Activated CD4-positive, alpha-beta T cell treated with anti-CD3 and anti-CD28 coated beads for 24 hours (primary cell): Measurements from ENCODE around the gene RAB7A.
"Not testable (repeated sequence)": the region's sequence is repeated elsewhere in the genome, so short reads cannot be mapped to it uniquely, and the experiment has no call there.

Experiments used
- DNase-seq, 2 donors: peaks; one replicate each; pipeline ENCODE4 v3.0.0-alpha.2; 2020; ENCODE audit warnings: low read depth in 2 of 2

RAB7A gene

DNA sequence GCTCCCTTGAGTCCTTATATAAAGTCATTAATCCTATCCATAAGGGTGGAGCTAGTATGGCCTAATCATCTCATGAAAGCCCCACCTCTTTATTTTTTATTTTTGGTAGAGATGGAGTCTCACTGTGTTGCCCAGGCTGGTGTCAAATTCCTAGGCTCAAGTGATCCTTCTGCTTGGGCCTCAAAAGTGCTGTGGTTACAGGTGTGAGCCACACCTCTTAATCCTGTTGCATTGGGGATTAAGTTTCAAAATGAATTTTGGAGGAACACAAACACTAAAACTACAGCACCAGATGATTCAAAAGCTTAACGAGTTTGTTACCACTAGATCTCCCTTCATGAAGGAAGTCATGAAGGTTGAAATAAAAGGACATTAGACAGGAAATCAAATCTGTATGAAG is 27.7 kb downstream of the RAB7A start:
- no peak for DNase-seq

DNA sequence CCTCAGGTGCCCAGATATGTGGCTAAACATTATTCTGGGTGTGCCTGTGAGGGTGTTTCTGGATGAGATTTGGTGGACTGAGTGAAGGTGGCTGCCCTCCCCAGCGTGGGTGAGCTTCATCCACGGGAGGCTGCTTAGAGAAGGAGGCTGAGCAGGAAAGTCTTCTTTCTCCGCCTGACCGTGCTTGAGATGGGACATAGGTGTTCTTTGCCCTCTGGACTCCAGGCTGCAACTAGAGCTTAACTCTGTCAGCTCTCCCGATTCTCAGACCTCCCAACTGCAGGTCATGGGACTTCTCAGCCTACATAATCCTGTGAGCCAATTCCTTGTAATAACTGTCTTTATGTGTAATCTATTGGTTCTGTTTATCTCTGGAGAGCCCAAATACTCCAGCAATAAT is 34.1 kb downstream of the RAB7A start:
- no peak for DNase-seq

DNA sequence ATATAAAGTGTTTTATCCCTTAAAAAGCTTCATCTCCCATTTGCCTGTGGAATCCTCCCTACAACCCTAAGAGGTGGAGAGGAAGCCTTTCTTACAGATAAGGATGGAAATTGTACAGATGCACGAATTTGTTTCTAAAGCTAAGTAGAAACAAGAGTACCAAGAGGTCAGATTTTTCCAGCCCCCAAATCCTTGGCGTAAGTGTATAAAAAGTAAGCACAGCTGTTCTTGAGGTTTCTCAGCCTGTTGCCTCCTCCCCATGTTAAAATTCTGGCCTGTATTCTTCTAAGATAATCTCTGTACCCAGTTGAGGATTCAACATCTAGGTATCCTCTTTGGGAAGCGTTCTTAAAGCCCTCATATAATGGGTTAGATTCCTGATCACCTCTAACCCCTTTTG is 34.9 kb downstream of the RAB7A start:
- no peak for DNase-seq

DNA sequence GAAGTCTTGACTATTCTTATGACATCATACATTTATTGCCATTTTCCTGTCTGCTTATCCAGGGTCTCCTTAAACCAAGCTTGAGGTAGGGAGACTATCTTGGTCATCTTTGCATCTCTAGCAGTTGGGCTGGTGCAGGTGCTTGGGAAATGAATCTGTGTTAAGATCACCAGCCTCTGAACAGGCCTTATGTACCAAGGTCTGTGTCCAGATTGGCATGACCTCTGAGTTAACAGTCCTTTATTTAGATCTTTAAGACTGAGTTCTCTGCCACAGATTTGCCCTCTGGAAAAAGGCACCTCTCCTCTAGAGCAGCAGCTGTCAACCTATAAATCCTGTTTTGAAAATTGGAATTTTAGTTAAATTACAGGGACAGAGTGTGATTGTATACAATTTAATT is 35.4 kb downstream of the RAB7A start:
- DNase-seq, result no peak

DNA sequence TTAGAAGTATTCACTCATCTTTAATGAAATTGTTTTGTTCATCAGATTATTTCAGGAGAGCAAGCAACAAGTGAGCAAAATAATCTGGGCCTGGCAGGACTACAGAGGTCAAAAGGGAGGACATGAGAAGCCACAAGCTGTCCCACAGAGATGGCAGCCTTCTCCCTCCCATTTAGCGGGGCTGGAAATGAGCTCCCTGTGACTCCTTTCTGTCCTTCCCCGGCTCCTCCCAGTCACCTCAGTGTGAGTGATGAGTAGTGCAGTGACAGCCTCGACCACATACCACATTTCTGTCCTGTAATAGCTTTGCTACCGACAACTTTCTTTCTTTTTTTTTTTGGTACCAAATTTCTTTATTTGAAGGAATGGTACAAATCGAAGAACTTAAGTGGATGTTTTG is 38.0 kb downstream of the RAB7A start:
- no peak for DNase-seq

DNA sequence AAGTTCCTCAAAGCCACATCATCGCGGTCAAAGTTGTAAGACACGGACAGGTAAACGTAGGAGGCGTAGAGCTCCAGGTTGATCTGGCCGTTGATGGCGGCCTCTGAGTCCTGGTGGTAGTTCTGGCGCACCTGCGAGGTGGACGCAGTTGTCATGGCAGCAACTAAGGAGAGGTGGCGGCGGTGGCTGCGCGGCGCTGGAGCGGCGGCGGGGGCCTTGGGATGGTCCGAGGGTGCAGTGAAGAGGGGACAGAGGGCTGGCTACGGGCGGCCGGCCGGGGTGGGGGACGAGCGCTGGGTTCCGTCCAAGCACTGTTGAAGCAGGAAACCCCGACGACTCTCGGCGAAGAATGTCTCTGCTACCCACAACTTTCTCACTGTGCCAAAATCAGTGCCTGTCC is 38.9 kb downstream of the RAB7A start:
- DNase-seq, result no peak

DNA sequence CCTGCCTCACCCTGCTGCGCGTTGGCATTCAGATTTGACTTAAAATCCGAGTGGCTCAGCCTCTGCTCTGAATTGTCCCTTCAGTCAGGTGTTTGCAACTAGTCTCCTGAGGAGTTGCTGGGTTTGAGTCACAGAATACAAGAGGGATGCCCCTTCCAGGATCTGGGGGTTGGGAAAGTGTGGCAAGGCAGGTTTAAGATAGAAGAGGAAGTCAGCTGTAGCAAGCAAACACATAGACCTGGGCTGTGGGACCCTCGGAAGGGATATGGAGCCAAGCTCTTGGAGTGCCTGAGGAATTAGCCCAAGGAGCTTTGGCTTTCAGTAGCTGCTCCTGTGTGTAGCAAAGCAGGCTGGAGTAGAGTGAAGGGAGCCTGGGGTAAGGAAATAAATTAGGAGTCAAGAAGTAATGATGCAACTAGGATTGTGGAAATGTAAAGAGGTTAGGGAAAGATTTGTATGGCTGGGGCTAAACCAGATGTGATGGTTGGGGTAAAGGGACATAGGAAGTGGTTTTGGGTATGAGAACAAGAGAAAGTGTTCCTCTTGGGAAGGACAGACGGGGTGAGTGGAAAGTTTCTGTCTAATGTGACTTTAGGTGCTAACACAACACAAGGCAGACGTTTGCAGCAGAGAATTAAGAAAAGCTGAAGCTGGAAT is 41.2 kb downstream of the RAB7A start:
- no peak for DNase-seq

DNA sequence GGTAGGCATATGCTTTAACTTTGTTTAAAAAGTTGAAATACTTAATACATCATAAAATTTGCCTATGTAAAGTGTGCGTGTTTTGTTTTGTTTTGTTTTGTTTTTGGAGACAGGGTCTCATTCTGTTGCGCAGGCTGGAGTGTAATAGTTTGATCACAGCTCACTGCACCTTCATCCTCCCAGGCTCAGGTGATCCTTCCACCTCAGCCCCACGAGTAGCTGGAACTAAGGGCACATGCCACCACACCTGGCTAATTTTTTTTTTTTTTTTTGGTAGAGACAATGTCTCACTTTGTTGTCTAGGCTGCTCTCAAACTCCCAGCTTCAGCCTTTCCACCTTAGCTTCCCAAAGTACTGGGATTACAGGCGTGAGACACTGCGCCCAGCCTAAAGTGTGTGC is 42.5 kb downstream of the RAB7A start:
- no peak for DNase-seq

DNA sequence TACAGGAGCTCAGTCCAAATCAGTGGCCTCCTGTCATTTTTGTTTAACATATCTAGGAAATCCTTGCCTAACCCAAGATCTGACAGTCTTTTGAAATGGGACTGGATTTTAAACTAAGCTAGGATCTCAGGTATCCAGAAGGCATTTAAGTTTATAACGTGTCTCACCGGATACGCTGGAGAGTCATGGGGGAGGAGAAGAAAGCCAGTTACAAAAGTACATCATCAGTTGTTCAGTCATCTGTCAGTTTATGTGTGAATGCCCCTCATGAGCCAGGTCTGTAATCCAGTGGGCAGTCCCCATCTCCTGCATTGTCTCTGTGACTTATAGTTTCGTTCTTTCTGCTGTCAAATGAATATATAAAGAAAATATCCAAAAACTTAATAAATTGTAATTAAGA is 44.4 kb downstream of the RAB7A start:
- DNase-seq, result no peak

DNA sequence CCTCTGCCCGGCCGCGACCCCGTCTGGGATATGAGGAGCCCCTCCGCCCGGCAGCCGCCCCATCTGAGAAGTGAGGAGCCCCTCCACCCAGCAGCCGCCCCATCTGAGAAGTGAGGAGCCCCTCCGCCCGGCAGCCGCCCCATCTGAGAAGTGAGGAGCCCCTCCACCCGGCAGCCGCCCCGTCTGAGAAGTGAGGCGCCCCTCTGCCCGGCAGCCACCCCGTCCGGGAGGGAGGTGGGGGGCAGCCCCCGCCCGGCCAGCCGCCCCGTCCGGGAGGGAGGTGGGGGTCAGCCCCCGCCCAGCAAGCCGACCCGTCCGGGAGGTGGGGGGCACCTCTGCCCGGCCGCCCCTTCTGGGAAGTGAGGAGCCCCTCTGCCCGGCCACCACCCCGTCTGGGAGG is 47.2 kb downstream of the RAB7A start:
- DNase-seq, result not testable (repeated sequence)

DNA sequence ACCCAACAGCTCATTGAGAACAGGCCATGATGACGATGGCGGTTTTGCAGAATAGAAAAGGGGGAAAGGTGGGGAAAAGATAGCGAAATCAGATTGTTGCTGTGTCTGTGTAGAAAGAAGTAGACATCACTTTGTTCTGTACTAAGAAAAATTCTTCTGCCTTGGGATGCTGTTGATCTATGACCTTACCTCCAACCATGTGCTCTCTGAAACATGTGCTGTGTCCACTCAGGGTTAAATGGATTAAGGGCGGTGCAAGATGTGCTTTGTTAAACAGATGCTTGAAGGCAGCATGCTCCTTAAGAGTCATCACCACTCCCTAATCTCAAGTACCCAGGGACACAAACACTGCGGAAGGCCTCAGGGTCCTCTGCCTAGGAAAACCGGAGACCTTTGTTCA is 47.6 kb downstream of the RAB7A start:
- not testable (repeated sequence) for DNase-seq

DNA sequence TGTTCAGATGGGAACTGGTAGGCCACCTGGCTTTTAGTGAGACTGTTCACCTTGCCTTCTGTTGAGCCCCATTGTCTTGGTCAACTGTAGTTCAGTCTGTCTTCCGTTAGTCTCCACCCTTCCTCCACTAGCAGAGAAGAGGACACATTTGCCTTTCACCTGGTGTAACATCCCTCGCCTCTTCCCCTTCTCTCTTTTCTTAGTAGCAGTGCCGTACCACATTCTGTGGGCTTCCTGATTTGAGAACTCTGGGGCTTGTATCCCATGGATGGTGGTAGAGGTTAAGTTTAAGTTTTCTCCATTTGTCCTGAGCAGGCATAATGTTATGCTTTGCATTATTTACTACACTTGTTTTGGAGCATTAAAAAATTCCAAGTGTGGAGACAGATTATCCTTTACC is 49.3 kb downstream of the RAB7A start:
- DNase-seq, result no peak

DNA sequence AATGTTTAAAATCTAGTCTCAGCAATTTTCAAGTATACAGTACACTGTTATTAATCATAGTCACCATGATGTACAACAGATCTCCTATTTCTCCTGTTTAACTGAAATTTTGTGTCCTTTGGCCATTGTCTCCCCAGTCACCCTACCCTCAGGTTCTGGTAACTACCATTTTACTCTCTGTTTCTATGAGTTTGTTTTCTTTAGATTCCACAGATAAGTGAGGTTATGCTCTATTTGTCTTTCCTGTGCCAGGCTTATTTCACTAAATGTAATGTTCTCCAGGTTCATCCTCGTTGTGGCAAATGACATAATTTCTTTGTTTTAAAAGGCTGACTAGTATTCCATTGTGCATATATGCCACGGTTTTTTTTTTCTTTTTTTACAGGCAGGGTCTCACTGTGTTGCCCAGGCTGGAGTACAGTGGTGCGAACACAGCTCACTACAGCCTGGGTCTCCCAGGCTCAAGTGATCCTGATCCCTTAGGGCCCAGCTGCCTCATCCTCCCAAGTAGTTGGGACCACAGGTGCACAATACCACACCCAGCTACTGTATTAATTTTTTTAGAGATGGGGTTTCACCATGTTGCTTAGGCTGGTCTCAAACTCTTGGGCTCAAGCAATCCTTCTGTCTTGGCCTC is 50.0 kb downstream of the RAB7A start:
- no peak for DNase-seq

DNA sequence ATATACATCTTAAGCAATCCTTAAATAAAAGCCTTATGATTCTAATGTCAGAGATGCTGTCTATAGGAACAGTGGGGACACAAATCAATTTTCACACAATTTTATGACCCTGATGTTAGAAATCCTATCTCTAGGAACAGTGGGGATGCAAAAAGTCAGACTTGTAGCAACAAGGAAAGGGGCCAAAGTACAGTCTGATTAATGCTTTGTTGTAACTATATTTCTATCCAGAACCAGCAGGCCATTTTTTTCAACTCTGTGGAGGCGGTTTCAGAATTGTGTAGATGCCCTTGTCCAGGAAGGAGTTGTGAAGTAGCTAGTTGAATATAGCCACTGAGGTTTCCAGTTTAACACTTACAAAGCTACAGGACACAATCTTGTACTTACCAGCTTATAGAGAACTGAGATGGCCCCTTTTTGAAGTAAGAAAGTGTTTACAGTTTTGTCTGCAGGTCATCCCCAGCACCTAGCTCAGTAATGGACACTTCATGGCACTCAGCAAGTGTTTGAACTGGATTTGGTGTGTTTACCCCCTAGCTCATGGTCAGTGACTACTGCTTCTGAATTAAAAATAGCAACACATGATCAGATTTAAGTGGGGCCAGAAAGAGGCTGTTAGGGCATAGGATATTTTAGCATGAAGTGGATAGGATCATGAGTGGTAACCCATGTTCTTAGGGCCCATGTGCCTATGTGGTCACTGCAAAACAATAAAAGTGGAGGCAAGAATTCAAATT is 54.3 kb downstream of the RAB7A start:
- DNase-seq, result no peak

DNA sequence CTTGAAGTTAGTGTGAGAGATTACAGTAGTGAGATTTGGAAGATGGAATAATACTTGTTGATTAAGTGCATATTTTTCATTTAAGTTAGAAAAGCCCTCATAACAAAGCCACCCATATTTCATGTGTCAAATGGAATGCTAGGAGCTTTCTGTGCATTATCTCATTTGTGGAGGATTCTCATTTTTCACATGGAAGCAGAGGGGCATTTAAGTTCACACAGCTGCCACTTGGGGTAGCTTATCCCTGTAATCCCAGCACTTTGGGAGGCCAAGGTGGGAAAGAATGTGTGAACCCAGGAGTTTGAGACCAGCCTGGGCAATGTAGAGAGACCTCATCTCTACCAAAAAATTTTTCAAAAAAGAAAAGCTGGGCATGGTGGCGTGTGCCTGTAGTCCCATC is 55.2 kb downstream of the RAB7A start:
- no peak for DNase-seq

DNA sequence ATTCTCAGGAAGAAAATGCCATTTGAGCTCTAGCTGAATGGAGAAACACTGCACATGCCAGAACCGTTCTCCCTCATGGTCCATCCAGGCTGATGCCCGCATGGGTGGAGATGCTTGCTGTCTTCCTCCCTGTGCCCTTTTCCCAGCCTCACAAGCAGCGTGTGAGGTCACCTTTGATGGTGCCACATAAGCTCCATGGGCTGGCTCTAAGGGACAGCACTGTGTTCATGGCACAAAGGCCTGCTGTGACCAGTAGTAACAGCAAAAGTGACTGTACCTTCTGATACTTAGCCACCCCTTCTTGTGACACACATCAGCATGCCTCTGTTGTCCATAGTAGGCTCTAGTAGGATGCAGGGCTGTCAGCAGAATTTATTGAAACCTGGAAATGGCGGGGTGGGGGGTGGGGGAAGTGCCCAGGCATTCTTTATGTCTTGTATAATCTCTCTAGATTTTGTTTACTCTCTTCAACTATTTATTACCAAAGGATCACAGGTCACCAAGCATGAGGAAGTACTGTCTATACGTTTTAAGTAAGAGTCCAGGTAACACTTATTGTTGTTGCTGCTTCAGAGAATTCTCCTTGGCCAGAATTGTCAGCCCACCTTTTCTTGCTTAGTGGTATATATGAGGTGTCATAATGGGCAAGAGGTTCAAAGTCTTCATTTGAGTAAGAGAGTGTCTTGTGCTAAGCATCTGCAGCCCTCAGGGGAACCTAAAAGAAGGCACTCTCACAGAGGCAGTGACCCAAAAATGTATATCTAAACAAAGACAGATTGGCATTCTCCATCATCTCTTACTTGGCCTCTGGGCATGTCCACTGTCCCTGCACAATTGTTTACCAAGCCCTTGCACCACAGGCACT is 56.5 kb downstream of the RAB7A start:
- no peak for DNase-seq

DNA sequence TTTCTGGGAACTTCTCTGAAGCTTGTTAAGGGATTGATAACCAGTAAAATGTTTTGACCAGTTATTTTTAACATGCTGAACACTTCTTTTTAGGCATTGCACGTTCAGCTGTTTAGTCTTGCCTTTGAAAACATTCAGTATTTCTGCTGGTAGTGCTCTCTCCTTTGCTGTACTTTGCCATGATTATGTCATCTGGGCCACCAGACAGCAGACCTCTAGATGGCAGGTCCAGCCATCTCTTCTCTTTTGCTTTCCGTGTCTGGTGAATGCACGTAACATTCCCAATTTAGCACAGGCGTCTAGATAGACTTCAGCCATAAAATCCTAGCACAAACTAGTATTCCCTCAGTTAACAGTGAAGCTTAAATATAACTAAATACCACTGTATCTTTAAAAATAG is 57.8 kb downstream of the RAB7A start:
- no peak for DNase-seq

DNA sequence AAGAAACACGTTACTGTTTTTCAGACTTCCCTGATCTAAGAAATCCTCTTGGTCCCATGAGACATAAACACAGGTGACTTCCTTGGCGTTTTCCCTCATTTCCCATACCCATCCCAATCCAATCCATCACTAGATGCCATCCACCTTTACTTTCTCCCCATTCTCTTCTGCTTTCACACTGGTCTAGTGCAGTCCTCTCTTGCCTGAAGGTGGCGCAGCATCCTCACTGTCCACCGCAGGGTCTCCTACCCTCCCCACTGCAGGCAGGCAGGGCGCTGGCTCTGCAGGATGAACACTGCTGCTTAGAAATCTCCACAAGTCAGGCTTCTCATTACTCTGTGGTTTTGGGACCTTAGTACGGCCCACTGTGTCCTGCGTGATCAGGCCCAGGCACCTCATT is 58.2 kb downstream of the RAB7A start:
- DNase-seq, result peak in 1 of 2 donors; percentile 39

DNA sequence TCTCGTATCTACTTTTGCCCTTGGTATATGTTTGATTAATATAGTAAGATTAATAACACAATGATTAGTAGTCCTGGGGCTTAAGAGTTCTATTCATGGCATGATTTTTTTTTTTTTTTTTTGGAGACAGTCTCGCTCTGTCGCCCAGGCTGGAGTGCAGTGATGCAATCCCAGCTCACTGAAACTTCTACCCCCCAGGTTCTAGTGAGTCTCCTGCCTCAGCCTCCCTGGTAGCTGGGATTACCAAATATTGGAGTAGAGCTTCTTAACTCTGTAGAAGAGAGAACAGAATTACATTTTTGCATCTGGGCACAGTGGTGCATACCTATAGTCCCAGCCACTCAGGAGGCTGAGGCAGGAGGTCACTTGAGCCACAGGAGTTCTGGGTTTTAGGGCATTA is 58.9 kb downstream of the RAB7A start:
- no peak for DNase-seq

DNA sequence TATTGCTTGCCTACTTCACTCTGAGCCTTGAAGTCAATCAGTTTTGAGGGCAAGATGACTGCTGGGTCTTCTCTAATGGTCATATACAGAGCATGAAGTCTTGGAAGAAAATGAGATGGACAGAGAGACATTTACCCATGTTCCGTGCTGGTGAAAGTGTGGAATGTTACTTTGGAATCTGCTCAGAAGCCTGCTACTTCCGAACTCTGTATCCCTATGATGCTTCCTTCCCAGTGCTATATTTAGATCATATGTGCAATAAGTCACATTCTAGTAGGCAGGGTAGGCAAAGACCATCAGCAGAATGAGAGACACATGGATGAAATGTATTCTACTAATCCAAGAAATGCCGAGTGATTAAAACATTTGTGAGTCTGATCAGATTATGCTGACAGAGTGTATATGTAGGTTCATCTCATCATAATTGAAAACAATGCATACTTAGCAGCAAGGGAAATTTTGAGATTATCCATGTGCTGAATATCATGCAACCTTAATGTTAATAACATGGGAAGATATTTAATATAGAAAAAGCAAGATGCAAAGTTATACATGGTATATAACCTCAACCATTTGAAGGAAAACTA is 60.5 kb downstream of the RAB7A start:
- no peak for DNase-seq

DNA sequence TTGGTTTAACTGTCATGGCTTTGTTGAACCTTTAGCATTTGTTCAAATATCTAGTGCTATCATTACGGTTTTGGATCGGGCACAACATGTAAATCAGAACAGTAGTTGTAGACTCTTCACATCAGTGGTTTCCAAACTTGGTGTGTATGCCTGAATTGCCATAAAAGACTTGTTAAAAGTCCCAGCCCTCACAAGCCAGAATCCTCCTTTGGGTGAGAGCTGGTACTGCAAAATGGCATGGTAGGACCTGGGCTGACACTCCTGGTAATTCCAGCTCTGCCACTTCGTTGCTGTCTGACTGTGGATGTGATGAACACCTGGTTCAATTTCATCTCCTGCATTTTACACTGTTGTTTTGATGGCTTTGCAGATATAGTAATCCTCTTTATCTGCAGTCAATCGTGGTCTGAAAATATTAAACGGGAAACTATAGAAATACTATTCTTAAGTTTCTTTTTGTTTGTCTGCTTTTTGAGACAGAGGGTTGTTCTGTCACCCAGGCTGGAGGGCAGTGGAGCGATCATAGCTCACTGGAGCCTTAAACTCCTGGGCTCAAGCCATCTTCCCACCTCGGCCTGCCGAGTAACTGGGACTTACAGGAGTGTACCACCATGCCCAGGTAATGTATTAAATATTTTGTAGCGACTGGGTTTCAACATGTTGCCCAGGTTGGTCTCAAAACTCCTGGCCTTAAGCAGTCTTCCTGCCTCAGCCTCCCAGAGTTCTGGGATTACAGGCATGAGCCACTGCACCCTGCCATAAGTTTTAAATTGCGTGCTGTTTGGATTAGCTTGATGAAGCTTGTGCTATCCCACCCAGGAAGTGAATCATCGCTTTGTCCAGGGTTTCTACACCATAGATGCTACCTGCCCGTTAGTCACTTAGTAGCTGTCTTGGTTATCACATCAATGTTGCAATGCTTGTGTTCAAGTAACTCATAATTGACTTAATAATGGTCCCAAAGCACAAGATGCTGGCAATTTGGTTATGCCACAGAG is 61.6 kb downstream of the RAB7A start:
- peak in 1 of 2 donors; percentile 34 for DNase-seq
